Measurements from ENCODE around the gene ABTB1.

Gene ABTB1

DNA sequence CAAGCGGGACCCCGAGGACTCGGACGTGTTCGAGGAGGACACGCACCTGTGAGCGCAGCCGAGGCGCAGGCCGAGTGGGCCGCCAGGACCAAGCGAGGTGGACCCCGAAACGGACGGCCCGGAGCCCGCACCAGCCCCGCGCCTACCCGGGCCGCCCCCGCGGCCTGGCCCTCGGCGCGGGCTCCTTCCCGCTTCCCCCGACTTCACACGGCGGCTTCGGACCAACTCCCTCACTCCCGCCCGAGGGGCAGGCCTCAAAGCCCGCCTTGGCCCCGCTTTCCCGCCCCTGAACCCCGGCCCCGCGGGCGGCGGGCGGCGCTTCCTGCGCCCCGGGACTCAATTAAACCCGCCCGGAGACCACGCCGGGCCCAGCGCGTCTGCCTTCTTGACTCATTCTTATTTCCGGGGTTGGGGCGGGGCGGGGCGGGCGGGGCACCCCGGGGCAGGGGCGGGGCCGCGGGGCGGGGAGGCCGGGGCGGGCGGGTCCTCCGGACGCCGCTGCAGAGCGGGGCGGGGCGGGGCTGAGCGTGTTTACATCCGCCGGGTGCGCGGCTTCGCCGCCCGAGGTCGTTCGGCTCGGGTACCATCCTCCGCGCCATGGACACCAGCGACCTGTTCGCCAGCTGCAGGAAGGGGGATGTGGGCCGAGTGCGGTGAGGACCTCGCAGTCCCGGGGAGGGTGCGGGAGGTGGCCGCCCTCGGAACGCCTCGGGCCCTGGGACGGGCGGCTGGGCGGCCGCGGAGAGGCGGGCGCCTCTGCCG is at the start of gene ABTB1:
ABTB1 (plus strand) TSS at position 524 of the 762 bp plus-strand sequence; CDS start at position 598, 74 bp downstream.
- H3K9me3 Mint-ChIP-seq (ENCODE audit: low read depth) = no peaks in the 10 kb centered on the region
- no peaks in the 10 kb centered on the region for H3K36me3 Mint-ChIP-seq
- H3K4me1 Mint-ChIP-seq (ENCODE audit: low read depth) = peaks cover 27% of the 10 kb centered on the region
- peak within 1 kb of the TSS; percentile 97 for H3K27ac Mint-ChIP-seq
- no peaks in the 10 kb centered on the region for H3K27me3 Mint-ChIP-seq
- H3K4me3 Mint-ChIP-seq = peak within 1 kb of the TSS; percentile 92

DNA sequence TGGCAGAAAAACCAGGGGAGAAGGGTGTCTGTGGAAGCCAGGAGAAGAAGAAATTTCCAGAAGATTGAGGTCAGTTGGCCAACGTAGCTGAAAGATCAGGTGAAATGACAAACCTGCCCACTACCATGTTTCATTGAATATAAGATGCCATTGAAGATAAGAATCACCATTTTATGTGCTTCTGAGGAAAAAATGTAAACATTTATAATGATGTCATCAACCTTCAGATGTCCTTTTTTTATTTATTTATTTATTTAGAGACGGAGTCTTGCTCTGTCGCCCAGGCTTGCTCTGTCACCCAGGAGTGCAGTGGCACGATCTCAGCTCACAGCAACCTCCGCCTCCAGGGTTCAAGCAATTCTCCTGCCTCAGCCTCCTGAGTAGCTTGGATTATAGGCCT is 48.7 kb upstream of the ABTB1 start:
- H3K36me3 Mint-ChIP-seq = peaks cover 1% of the 10 kb centered on the region
- H3K4me3 Mint-ChIP-seq = no peak overlapping the region
- H3K4me1 Mint-ChIP-seq (ENCODE audit: low read depth) = peaks cover 19% of the 10 kb centered on the region
- peaks cover 2% of the 10 kb centered on the region for H3K27me3 Mint-ChIP-seq
- H3K27ac Mint-ChIP-seq = no peak overlapping the region
- H3K9me3 Mint-ChIP-seq (ENCODE audit: low read depth) = no peaks in the 10 kb centered on the region

GRCh38 chr3:127625821-127626220 is 46.9 kb upstream of the ABTB1 start:
- no peak overlapping the region for H3K27ac Mint-ChIP-seq

DNA sequence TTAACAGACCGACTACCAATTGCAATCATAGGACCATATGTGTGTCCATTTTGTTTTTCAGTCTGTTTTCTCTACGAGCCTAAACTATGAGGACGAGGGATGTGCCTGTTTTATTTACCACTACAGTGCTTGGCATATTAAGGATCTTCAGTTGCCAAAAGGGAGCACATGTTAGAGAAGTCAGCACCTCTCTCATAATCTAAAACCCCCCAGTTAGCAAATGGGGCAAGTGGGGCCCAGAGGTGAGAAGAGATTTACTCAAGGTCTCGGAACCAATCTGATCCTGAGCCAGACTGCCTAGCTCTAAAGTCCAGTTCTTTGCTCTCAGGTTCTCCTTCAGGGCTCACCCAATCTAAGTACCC is 44.3 kb upstream of the ABTB1 start:
- Mint-ChIP-seq H3K4me3 (peak overlapping the region; percentile 83), H3K9me3 (ENCODE audit: low read depth) (no peaks in the 10 kb centered on the region), H3K4me1 (ENCODE audit: low read depth) (peaks cover 34% of the 10 kb centered on the region), H3K27me3 (peaks cover 12% of the 10 kb centered on the region), H3K36me3 (peaks cover 4% of the 10 kb centered on the region), H3K27ac (peak overlapping the region; percentile 54)

More at GRCh38 chr3:127625821-127626220, 46.9 kb upstream of the ABTB1 start:
- peaks cover 4% of the 10 kb centered on the region for H3K36me3 Mint-ChIP-seq
- peaks cover 31% of the 10 kb centered on the region for H3K4me1 Mint-ChIP-seq (ENCODE audit: low read depth)
- no peaks in the 10 kb centered on the region for H3K9me3 Mint-ChIP-seq (ENCODE audit: low read depth)
- H3K27me3 Mint-ChIP-seq = peaks cover 10% of the 10 kb centered on the region
- no peak overlapping the region for H3K4me3 Mint-ChIP-seq

DNA sequence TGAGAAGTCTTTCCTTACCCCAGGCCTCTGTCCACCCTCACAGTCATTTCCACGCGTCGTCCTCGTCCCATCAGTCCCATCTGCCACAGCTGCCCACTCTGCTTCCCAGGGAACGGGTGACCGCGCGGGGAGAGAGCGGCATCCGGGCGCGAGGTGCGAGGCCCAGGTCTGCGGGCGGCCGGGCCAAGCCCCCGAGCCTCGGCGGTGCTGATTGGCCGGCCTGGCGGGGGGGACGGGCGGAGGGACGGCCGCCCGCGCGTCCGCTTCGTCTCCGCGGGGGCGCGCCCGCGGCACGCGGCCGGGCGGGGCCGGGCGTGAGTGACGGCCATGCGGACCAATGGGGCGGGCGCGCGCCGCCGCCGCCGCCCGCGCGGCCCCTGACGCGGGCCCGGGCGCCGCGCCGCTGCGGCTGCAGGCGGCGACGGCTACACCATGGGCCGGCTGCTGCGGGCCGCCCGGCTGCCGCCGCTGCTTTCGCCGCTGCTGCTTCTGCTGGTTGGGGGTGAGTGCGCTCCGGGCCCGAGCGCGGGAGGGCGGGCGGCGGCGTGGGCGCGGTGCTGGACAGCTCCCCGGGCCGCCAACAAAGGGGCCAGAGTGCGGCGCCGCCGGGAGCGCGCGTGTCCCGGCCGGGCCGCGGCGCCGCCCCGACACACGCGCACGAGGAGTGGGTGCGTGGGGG is 43.8 kb upstream of the ABTB1 start, which contains the start of gene PODXL2:
PODXL2 (plus strand) TSS at position 398 of the 679 bp plus-strand sequence; CDS start at position 433, 35 bp downstream.
- Mint-ChIP-seq H3K4me3 (peak within 1 kb of the TSS; percentile 88), H3K36me3 (peaks cover 4% of the 10 kb centered on the region), H3K9me3 (ENCODE audit: low read depth) (no peaks in the 10 kb centered on the region), H3K27me3 (peaks cover 12% of the 10 kb centered on the region), H3K4me1 (ENCODE audit: low read depth) (peaks cover 34% of the 10 kb centered on the region), H3K27ac (peak within 1 kb of the TSS; percentile 78)

- peaks cover 4% of the 10 kb centered on the region for H3K36me3 Mint-ChIP-seq
- peak overlapping the region; percentile 88 for H3K4me3 Mint-ChIP-seq
- H3K27ac Mint-ChIP-seq = peak overlapping the region; percentile 78
- peaks cover 12% of the 10 kb centered on the region for H3K27me3 Mint-ChIP-seq
- H3K4me1 Mint-ChIP-seq (ENCODE audit: low read depth) = peaks cover 34% of the 10 kb centered on the region
- H3K9me3 Mint-ChIP-seq (ENCODE audit: low read depth) = no peaks in the 10 kb centered on the region
Observed at GRCh38 chr3:127629467-127630403, 43.0 kb upstream of the ABTB1 start.

DNA sequence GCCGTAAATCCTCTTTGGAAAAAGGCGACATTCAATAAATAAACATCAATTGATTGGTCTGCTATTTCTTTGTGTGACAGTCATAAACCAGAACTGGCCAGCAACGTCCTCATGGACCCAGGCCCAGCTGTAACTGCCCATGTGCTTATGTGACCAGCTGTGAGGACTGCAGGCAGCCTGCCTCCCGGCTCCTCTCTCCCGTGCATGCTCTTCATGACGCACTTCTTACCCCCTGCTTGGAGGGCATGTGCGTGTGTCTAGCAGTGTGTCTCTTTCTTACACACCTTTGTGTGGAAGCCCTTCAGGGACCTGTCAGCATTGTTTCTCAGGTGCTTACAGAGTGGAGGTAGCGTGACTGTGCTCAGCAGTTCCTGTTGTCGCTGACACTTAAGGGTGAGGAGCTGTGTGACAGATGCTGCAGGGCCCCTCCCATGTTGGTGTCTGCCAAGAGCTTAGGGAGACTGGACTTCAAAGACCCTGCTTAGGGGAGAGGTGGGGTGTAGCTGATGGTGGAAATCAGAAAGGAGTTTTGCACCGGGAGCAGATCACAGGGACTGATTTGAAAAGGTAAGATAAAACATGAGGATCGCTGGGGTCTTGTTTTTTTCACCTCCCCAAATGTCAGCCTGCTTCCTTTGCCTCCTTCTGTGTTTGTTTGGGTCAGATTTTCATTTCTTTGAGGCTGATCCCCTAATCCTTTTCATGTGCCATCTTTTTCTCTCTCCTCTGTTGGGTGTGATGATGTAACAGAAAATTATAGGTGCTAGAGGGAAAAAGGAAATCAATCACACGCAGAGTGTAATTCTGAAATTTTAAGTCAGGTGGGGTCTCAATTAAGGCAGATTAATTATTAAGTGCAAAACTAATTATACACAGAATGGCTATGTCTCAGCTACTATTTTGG is 41.7 kb upstream of the ABTB1 start:
- Mint-ChIP-seq H3K9me3 (ENCODE audit: low read depth) (no peaks in the 10 kb centered on the region), H3K36me3 (peaks cover 4% of the 10 kb centered on the region), H3K27ac (peak overlapping the region; percentile 28), H3K27me3 (peaks cover 15% of the 10 kb centered on the region), H3K4me1 (ENCODE audit: low read depth) (peaks cover 30% of the 10 kb centered on the region), H3K4me3 (peak overlapping the region; percentile 34)

GRCh38 chr3:127632035-127632820 is 40.5 kb upstream of the ABTB1 start:
- Mint-ChIP-seq H3K9me3 (ENCODE audit: low read depth) (no peaks in the 10 kb centered on the region), H3K36me3 (peaks cover 4% of the 10 kb centered on the region)

GRCh38 chr3:127634653-127635052 is 38.1 kb upstream of the ABTB1 start:
- peaks cover 4% of the 10 kb centered on the region for H3K36me3 Mint-ChIP-seq
- H3K4me1 Mint-ChIP-seq (ENCODE audit: low read depth) = peaks cover 18% of the 10 kb centered on the region
- no peaks in the 10 kb centered on the region for H3K9me3 Mint-ChIP-seq (ENCODE audit: low read depth)
- no peak overlapping the region for H3K27ac Mint-ChIP-seq
- no peak overlapping the region for H3K4me3 Mint-ChIP-seq
- H3K27me3 Mint-ChIP-seq = peaks cover 13% of the 10 kb centered on the region

More at GRCh38 chr3:127632035-127632820, 40.5 kb upstream of the ABTB1 start:
- no peak overlapping the region for H3K27ac Mint-ChIP-seq
- no peak overlapping the region for H3K4me3 Mint-ChIP-seq
- peaks cover 15% of the 10 kb centered on the region for H3K27me3 Mint-ChIP-seq
- peaks cover 22% of the 10 kb centered on the region for H3K4me1 Mint-ChIP-seq (ENCODE audit: low read depth)

DNA sequence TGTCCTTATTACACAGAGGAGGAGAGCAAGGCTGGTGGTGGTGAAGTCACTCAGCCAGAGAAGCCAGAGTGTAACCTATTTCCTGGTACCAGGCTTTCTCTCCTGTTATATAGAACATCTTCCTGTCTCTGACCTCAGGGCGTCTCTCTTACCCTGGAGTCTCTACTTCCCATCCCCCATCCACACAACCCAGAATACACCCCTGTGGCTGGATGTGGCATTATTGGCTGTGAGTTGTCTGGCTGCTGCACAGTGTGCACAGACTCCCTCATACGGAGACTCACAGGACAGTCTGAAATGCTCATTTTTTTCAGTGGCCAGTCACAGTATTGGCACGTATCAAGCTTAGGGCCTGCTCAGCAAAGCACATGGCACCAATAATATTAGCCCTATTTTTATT is 35.2 kb upstream of the ABTB1 start:
- H3K27ac Mint-ChIP-seq = no peak overlapping the region
- no peak overlapping the region for H3K4me3 Mint-ChIP-seq
- H3K36me3 Mint-ChIP-seq = peaks cover 2% of the 10 kb centered on the region
- H3K4me1 Mint-ChIP-seq (ENCODE audit: low read depth) = peaks cover 5% of the 10 kb centered on the region
- H3K9me3 Mint-ChIP-seq (ENCODE audit: low read depth) = no peaks in the 10 kb centered on the region
- peaks cover 5% of the 10 kb centered on the region for H3K27me3 Mint-ChIP-seq

GRCh38 chr3:127637971-127638370 is 34.8 kb upstream of the ABTB1 start:
- Mint-ChIP-seq H3K4me1 (ENCODE audit: low read depth) (peaks cover 5% of the 10 kb centered on the region), H3K27me3 (peaks cover 5% of the 10 kb centered on the region), H3K9me3 (ENCODE audit: low read depth) (no peaks in the 10 kb centered on the region), H3K36me3 (peaks cover 2% of the 10 kb centered on the region), H3K27ac (no peak overlapping the region), H3K4me3 (no peak overlapping the region)

DNA sequence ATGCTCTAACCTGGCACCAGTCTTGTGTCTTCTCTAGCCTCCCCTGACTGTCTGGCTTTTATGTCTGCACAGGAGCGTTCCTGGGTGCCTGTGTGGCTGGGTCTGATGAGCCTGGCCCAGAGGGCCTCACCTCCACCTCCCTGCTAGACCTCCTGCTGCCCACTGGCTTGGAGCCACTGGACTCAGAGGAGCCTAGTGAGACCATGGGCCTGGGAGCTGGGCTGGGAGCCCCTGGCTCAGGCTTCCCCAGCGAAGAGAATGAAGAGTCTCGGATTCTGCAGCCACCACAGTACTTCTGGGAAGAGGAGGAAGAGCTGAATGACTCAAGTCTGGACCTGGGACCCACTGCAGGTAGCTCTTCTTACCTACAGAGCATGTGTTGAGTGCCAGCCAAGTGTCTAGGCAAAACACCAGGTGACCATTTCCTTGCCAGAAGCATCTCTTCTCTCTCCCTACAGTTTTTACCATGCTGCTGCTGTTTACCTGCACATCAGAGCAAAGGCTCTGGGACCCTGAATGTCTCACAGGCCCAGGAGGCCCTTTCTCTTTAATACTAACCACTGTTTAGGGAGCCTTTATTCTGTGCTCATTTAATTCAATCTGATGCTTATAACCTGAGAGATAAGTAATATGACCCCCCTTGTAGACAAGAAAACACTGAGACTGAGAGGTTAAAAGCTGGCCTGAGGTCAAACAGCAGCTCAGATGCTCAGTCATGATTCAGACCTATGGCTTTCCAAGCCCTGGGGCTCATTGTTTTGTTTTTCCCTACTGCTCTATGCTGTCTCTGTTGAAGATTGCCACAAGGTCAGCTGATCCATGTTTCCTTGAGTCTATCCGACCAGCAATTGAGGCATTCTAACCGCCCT is 33.3 kb upstream of the ABTB1 start:
- no peak overlapping the region for H3K27ac Mint-ChIP-seq
- no peaks in the 10 kb centered on the region for H3K9me3 Mint-ChIP-seq (ENCODE audit: low read depth)
- H3K4me3 Mint-ChIP-seq = no peak overlapping the region
- H3K27me3 Mint-ChIP-seq = peaks cover 5% of the 10 kb centered on the region
- H3K4me1 Mint-ChIP-seq (ENCODE audit: low read depth) = peaks cover 5% of the 10 kb centered on the region
- peaks cover 2% of the 10 kb centered on the region for H3K36me3 Mint-ChIP-seq

DNA sequence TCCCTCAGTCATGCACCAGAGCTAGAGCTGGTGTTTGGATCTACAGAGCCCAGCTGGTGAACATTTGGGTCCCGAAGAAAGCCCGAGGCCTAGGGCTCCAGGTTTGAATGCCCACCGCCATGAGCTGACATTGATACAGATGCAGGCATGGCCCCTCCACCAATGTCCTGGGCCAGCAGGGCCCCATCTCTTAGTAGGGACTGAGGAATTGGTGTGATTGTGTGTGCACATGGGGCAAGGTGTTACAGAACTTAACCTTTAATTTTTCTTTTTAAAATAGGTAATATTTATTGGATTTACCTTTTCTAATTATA is 32.8 kb upstream of the ABTB1 start:
- H3K36me3 Mint-ChIP-seq = peaks cover 2% of the 10 kb centered on the region
- H3K4me1 Mint-ChIP-seq (ENCODE audit: low read depth) = peaks cover 5% of the 10 kb centered on the region
- no peak overlapping the region for H3K27ac Mint-ChIP-seq
- no peak overlapping the region for H3K4me3 Mint-ChIP-seq
- H3K9me3 Mint-ChIP-seq (ENCODE audit: low read depth) = no peaks in the 10 kb centered on the region
- peaks cover 2% of the 10 kb centered on the region for H3K27me3 Mint-ChIP-seq
